Measurements from ENCODE around the gene TRIP10. TPM values are rescaled to one million over a fixed set of nuclear protein-coding genes. Genes with fewer than 3 reads are reported as not detected.

The TRIP10 gene
- total and polyA plus RNA-seq, 2 of the 4 experiments (the other 2 are of a cell fraction): 39.1 to 47.0 TPM

- H3K9me1 ChIP-seq (ENCODE audit: insufficient read depth, low read length): no peaks in the 10 kb centered on the region
- no peak overlapping the region for H2BK120ac ChIP-seq (ENCODE audit: low read depth, low read length)
- H3K27ac ChIP-seq (ENCODE audit: insufficient read depth, low read length): no peak overlapping the region
- intact Hi-C loops (cut with micrococcal nuclease) (no loop called here), dilution Hi-C loops (cut with HindIII; ENCODE audit: low sequenced_read_pairs, unreplicated experiment) (no loop called here), in situ Hi-C loops (cut with MboI; ENCODE audit: low sequenced_read_pairs) (no loop called here)
- TF ChIP-seq POLR2A (IDR thresholded peaks at IDR 0.05; ENCODE audit: low read depth, low read length) (no peak), MAZ (IDR thresholded peaks at IDR 0.05; ENCODE audit: borderline replicate concordance, low read depth, low read length) (no peak)
- no peak overlapping the region for H3K23ac ChIP-seq (ENCODE audit: low read depth, low read length)
- H2BK15ac ChIP-seq (ENCODE audit: low read depth, low read length): no peak overlapping the region
- no peaks in the 10 kb centered on the region for H3K27me3 ChIP-seq (ENCODE audit: control insufficient read depth, insufficient read depth, low read length)
- no peak overlapping the region for H3K18ac ChIP-seq (ENCODE audit: low read depth, low read length)
- no TSS peak for BruUV-seq (replicated peaks)
- H2AK9ac ChIP-seq (replicated peaks; ENCODE audit: low read depth, low read length, poor library complexity): no peak overlapping the region
- H4K8ac ChIP-seq (ENCODE audit: low read depth in 2 of 2, low read length in 2 of 2): no peak overlapping the region
- ChIA-PET POLR2A (ENCODE audit: unreplicated experiment) (no interaction called here), CTCF (no interaction called here)
- peaks cover 12% of the 10 kb centered on the region for H3K9me3 ChIP-seq (ENCODE audit: control insufficient read depth, insufficient read depth, low read length)
- H2BK20ac ChIP-seq (ENCODE audit: low read depth, low read length): no peak overlapping the region
- H3K14ac ChIP-seq (replicated peaks; ENCODE audit: low read depth, low read length): no peak overlapping the region
- no peak overlapping the region for H3K4me3 ChIP-seq (ENCODE audit: insufficient read depth, low read depth, low read length)
- no peaks in the 10 kb centered on the region for H3K4me1 ChIP-seq (ENCODE audit: control insufficient read depth, insufficient read depth, low read length)
- H2AFZ ChIP-seq (replicated peaks; ENCODE audit: low read length, poor library complexity): no peak overlapping the region
- no peak overlapping the region for H2AK5ac ChIP-seq (ENCODE audit: low read depth, low read length)
- no peak overlapping the region for H4K91ac ChIP-seq (ENCODE audit: insufficient read depth, low read depth, low read length)
- H3K4me2 ChIP-seq (ENCODE audit: low read depth, low read length): no peak overlapping the region
- H3K9ac ChIP-seq (ENCODE audit: low read depth, low read length): no peak overlapping the region
- no peak overlapping the region for H2BK5ac ChIP-seq (ENCODE audit: low read depth, low read length, poor library complexity, severe bottlenecking)
- ATAC-seq (ENCODE audit: low read depth) (no peak), DNase-seq (no peak)
- H3K4ac ChIP-seq (ENCODE audit: low read depth, low read length): no peak overlapping the region
- no peak overlapping the region for H4K5ac ChIP-seq (ENCODE audit: low read depth, low read length)
- H3K56ac ChIP-seq (ENCODE audit: extremely low read depth, insufficient read depth, low read length): no peak overlapping the region
- no peaks in the 10 kb centered on the region for H3K36me3 ChIP-seq (ENCODE audit: control insufficient read depth, insufficient read depth, low read length)
- 79% methylated on average over 8 of the region's 10 CpGs; no CpG with 5 or more reads in 1 of the 2 experiments for WGBS, 2 experiments (ENCODE audit: extremely low coverage in 2 of 2, insufficient read length in 1 of 2)
- H4K20me1 ChIP-seq (ENCODE audit: insufficient read depth, low read length): no peaks in the 10 kb centered on the region
- no peaks in the 10 kb centered on the region for H3K79me1 ChIP-seq (ENCODE audit: low read depth in 1 of 2, low read length in 2 of 2)
Observed at GRCh38 chr19:6692027-6692426, 47.5 kb upstream of the TRIP10 start.
